ENCODE results near the gene YWHAH.

GRCh38 chr22:31977939-31978338, 33.6 kb downstream of the YWHAH start:
- TF ChIP-seq CTCF (IDR thresholded peaks at IDR 0.05 in 2 of 3, conservative IDR thresholded peaks at IDR 0.05 in 1 of 3; ENCODE audit: insufficient read depth in 2 of 3, low read depth in 1 of 3, low read length in 3 of 3) (no peak), NFE2L1 (tag; IDR thresholded peaks at IDR 0.05; ENCODE audit: borderline replicate concordance, low read depth) (no peak), SP1 (CRISPR knock-in tag; IDR thresholded peaks at IDR 0.05) (no peak), CEBPB (tag; IDR thresholded peaks at IDR 0.05) (no peak), RFX1 (IDR thresholded peaks at IDR 0.05) (no peak), USF2 (CRISPR knock-in tag; IDR thresholded peaks at IDR 0.05) (no peak), JUN (IDR thresholded peaks at IDR 0.05; ENCODE audit: borderline replicate concordance, low read depth, low read length) (no peak), JUN (CRISPR knock-in tag; IDR thresholded peaks at IDR 0.05; ENCODE audit: borderline replicate concordance) (no peak), POLR2AphosphoS5 (IDR thresholded peaks at IDR 0.05; ENCODE audit: control insufficient read depth, insufficient read depth, low read depth, low read length) (no peak), GATAD2B (IDR thresholded peaks at IDR 0.05; ENCODE audit: borderline replicate concordance) (no peak), CBX3 (IDR thresholded peaks at IDR 0.05; ENCODE audit: borderline replicate concordance in 1 of 2, low read length in 2 of 2) (no peak), PHF21A (IDR thresholded peaks at IDR 0.05; ENCODE audit: borderline replicate concordance, low read depth) (no peak)
